Neural cell (in vitro differentiated cells): Measurements from ENCODE around the gene SPZ1. TPM values are rescaled to one million over a fixed set of nuclear protein-coding genes. Genes with fewer than 3 reads are reported as not detected.
"Not testable (repeated sequence)": the region's sequence is repeated elsewhere in the genome, so short reads cannot be mapped to it uniquely, and the experiment has no call there.

ENCODE experiments used
- H2AFZ ChIP-seq: fragments of 200-600, 300-800 bp; sonication (generic), shearing (Covaris generic); 2 replicates; pipeline ENCODE4 v1.6.0; 2014; ENCODE audit warnings: low read depth, mild to moderate bottlenecking, antibody characterized with exemption, low read length, moderate library complexity
- H3F3A ChIP-seq: fragments of 200-600 bp; shearing (Covaris generic); 2 replicates; pipeline ENCODE4 v1.6.1; 2016; ENCODE audit warnings: mild to moderate bottlenecking, moderate library complexity, mixed read lengths, antibody characterized with exemption, low read length; ENCODE audit not compliant: insufficient read depth, poor library complexity, severe bottlenecking
- H3K27ac ChIP-seq: fragments of 200-600, 300-800 bp; sonication (generic), shearing (Covaris generic); 2 replicates; pipeline ENCODE4 v1.5.1; 2014; ENCODE audit warnings: mild to moderate bottlenecking, low read length, moderate library complexity
- H3K27me3 ChIP-seq: fragments of 300-800, 200-600 bp; sonication (generic), shearing (Covaris generic); 2 replicates; pipeline ENCODE4 v1.6.0; 2014; ENCODE audit warnings: mild to moderate bottlenecking, low read depth, low read length, moderate library complexity; ENCODE audit not compliant: insufficient read depth
- H3K36me3 ChIP-seq: fragments of 300-800, 200-600 bp; sonication (generic), shearing (Covaris generic); 2 replicates; pipeline ENCODE4 v1.5.1; 2014; ENCODE audit warnings: mild to moderate bottlenecking, antibody characterized with exemption, low read length, moderate library complexity; ENCODE audit not compliant: insufficient read depth
- H3K4me2 ChIP-seq: fragments of 300-800, 200-600 bp; sonication (generic), shearing (Covaris generic); 2 replicates; pipeline ENCODE4 v1.6.0; 2014; ENCODE audit warnings: mild to moderate bottlenecking, low read length
- H3K4me3 ChIP-seq: fragments of 300-800, 200-600 bp; sonication (generic), shearing (Covaris generic); 2 replicates; pipeline ENCODE4 v1.5.1; 2014; ENCODE audit warnings: mild to moderate bottlenecking, low read length, moderate library complexity
- H3K79me2 ChIP-seq: fragments of 200-600 bp; shearing (Covaris generic); replicated peaks from 2 replicates; pipeline ENCODE4 v1.6.0; 2014; ENCODE audit warnings: mild to moderate bottlenecking, low read length, moderate library complexity; ENCODE audit not compliant: insufficient read depth
- H3K9ac ChIP-seq: fragments of 300-800, 200-600 bp; sonication (generic), shearing (Covaris generic); 2 replicates; pipeline ENCODE4 v1.6.1; 2016; ENCODE audit warnings: mild to moderate bottlenecking, low read length, mixed read lengths
- H3K9me2 ChIP-seq: fragments of 200-600 bp; shearing (Covaris generic); 2 replicates; pipeline ENCODE4 v1.6.1; 2016; ENCODE audit warnings: mild to moderate bottlenecking, low read length, mixed read lengths; ENCODE audit not compliant: insufficient read depth
- H3K9me3 ChIP-seq: fragments of 200-600, 300-800 bp; sonication (generic), shearing (Covaris generic); 2 replicates; pipeline ENCODE4 v1.6.1; 2016; ENCODE audit warnings: mild to moderate bottlenecking, mixed run types, low read length, moderate library complexity, mixed read lengths
- H4K20me1 ChIP-seq: fragments of 200-600 bp; shearing (Covaris generic); 2 replicates; pipeline ENCODE4 v1.6.1; 2016; ENCODE audit warnings: mild to moderate bottlenecking, mixed run types; ENCODE audit not compliant: insufficient read depth
- CTCF ChIP-seq: fragments of 450-650 bp; IDR thresholded peaks from 2 replicates; pipeline ENCODE4 v1.5.1; 2014; ENCODE audit warnings: antibody characterized with exemption, mild to moderate bottlenecking, moderate library complexity; ENCODE audit not compliant: poor library complexity, severe bottlenecking
- EP300 ChIP-seq: fragments of 450-650 bp; conservative IDR thresholded peaks from 2 replicates; pipeline ENCODE4 v1.6.1; 2014; ENCODE audit warnings: antibody characterized with exemption, mild to moderate bottlenecking, moderate library complexity; ENCODE audit not compliant: poor library complexity, severe bottlenecking
- EZH2 ChIP-seq: fragments of 200-600, 300-800 bp; shearing (Covaris generic), sonication (generic); IDR thresholded peaks from 2 replicates; pipeline ENCODE4 v1.6.1; 2014; ENCODE audit warnings: antibody characterized with exemption, low read length, borderline replicate concordance, mild to moderate bottlenecking; ENCODE audit not compliant: insufficient read depth, poor library complexity, severe bottlenecking
- MXI1 ChIP-seq: fragments of 450-650 bp; conservative IDR thresholded peaks from 2 replicates; pipeline ENCODE4 v1.6.1; 2014; ENCODE audit warnings: antibody characterized with exemption, mild to moderate bottlenecking; ENCODE audit not compliant: poor library complexity, severe bottlenecking
- POLR2AphosphoS5 ChIP-seq: IDR thresholded peaks from 2 replicates; pipeline ENCODE4 v1.6.1; 2012
- RAD21 ChIP-seq: fragments of 450-650 bp; conservative IDR thresholded peaks from 2 replicates; pipeline ENCODE4 v1.6.1; 2014; ENCODE audit warnings: antibody characterized with exemption, mild to moderate bottlenecking, moderate library complexity
- REST ChIP-seq: IDR thresholded peaks from 2 replicates; pipeline ENCODE4 v1.6.1; 2012; ENCODE audit warnings: borderline replicate concordance
- SMC3 ChIP-seq: fragments of 450-650 bp; conservative IDR thresholded peaks from 2 replicates; pipeline ENCODE4 v1.6.1; 2014; ENCODE audit warnings: antibody characterized with exemption, mild to moderate bottlenecking, moderate library complexity; ENCODE audit not compliant: poor library complexity
- TAF1 ChIP-seq: IDR thresholded peaks from 2 replicates; pipeline ENCODE4 v1.6.1; 2012; ENCODE audit warnings: low read depth
- polyA plus RNA-seq: library from polyadenylated mRNA; depleted of rRNA; stranded (reverse); fragments of >200 nt; gene quantifications from 2 replicates; pipeline ENCODE4 v1.2.3, GENCODE V29; 2014

Gene SPZ1
- polyA plus RNA-seq, 1 donor from 2014 or later: not detected

- not testable (repeated sequence) for H4K20me1 ChIP-seq, H3K9ac ChIP-seq, H3F3A ChIP-seq, H3K9me2 ChIP-seq, H3K27me3 ChIP-seq, H3K79me2 ChIP-seq, H3K4me3 ChIP-seq, H3K4me2 ChIP-seq, H3K9me3 ChIP-seq, H3K27ac ChIP-seq, H3K36me3 ChIP-seq, H2AFZ ChIP-seq
Observed at GRCh38 chr5:80351019-80351418, 31.2 kb downstream of the SPZ1 start.

GRCh38 chr5:80355686-80356085 is 35.9 kb downstream of the SPZ1 start:
- Histone ChIP-seq H2AFZ (no peak overlapping the region), H3K9ac (no peak overlapping the region), H3K9me2 (no peaks in the 10 kb centered on the region), H3F3A (no peaks in the 10 kb centered on the region), H3K4me2 (no peak overlapping the region), H3K79me2 (no peaks in the 10 kb centered on the region), H3K27ac (no peak overlapping the region), H3K4me3 (no peak overlapping the region), H3K36me3 (no peaks in the 10 kb centered on the region), H3K9me3 (no peaks in the 10 kb centered on the region), H3K27me3 (no peaks in the 10 kb centered on the region), H4K20me1 (no peaks in the 10 kb centered on the region)
- no peak for TF ChIP-seq POLR2AphosphoS5

- no peak overlapping the region for H3K4me2 ChIP-seq
- H3K27ac ChIP-seq: no peak overlapping the region
- no peaks in the 10 kb centered on the region for H3K9me2 ChIP-seq
- H3F3A ChIP-seq: no peaks in the 10 kb centered on the region
- H3K9me3 ChIP-seq: no peaks in the 10 kb centered on the region
- no peaks in the 10 kb centered on the region for H3K79me2 ChIP-seq
- H3K36me3 ChIP-seq: no peaks in the 10 kb centered on the region
- no peak overlapping the region for H3K4me3 ChIP-seq
- no peaks in the 10 kb centered on the region for H3K27me3 ChIP-seq
- TF ChIP-seq MXI1 (no peak), EZH2 (no peak), SMC3 (no peak)
- H3K9ac ChIP-seq: no peak overlapping the region
- no peak overlapping the region for H2AFZ ChIP-seq
- no peaks in the 10 kb centered on the region for H4K20me1 ChIP-seq
Observed at GRCh38 chr5:80357671-80358070, 37.9 kb downstream of the SPZ1 start.

- Histone ChIP-seq H3F3A (no peaks in the 10 kb centered on the region), H3K9me2 (no peaks in the 10 kb centered on the region), H3K36me3 (no peaks in the 10 kb centered on the region), H3K4me3 (no peak overlapping the region), H2AFZ (no peak overlapping the region), H3K4me2 (no peak overlapping the region), H3K9me3 (no peaks in the 10 kb centered on the region), H3K27ac (no peak overlapping the region), H4K20me1 (no peaks in the 10 kb centered on the region), H3K9ac (no peak overlapping the region), H3K79me2 (no peaks in the 10 kb centered on the region), H3K27me3 (no peaks in the 10 kb centered on the region)
- TF ChIP-seq RAD21: no peak
- TF ChIP-seq REST: no peak
- no peak for TF ChIP-seq SMC3
- TF ChIP-seq POLR2AphosphoS5: no peak
- no peak for TF ChIP-seq MXI1
- TF ChIP-seq EP300: no peak
- no peak for TF ChIP-seq TAF1
- no peak for TF ChIP-seq EZH2
- TF ChIP-seq CTCF: no peak
Observed at GRCh38 chr5:80360914-80361444, 41.2 kb downstream of the SPZ1 start.
